COLO829 (cell line): ENCODE measurements around the gene KCNC2.

Experiments
- DNase-seq: peaks from one replicate; pipeline ENCODE4 v3.0.0; 2012; ENCODE audit warnings: low spot score

Gene KCNC2

GRCh38 chr12:75058228-75058627 lies 151.4 kb downstream of the KCNC2 start:
- DNase-seq, result no peak

- DNase-seq, result no peak
These were observed 160.9 kb downstream of the KCNC2 start for GRCh38 chr12:75048767-75049166.

GRCh38 chr12:75047885-75048525 lies 161.6 kb downstream of the KCNC2 start:
- no peak for DNase-seq

- DNase-seq, result no peak
These were observed 167.5 kb downstream of the KCNC2 start for GRCh38 chr12:75042125-75042524.

GRCh38 chr12:75041472-75041871 lies 168.2 kb downstream of the KCNC2 start:
- DNase-seq, result no peak

- DNase-seq, result no peak
These were observed 189.5 kb downstream of the KCNC2 start for GRCh38 chr12:75020068-75020557.

- peak; percentile 5 for DNase-seq
These were observed 198.5 kb downstream of the KCNC2 start for GRCh38 chr12:75011120-75011519.

GRCh38 chr12:75007133-75007532 lies 202.5 kb downstream of the KCNC2 start:
- DNase-seq, result no peak

- no peak for DNase-seq
These were observed 209.5 kb downstream of the KCNC2 start for GRCh38 chr12:75000120-75000519.

- DNase-seq, result no peak
These were observed 210.2 kb downstream of the KCNC2 start for GRCh38 chr12:74999474-74999873.
